GM12878 (cell line): ENCODE results near the gene PSG4.
"Not testable (repeated sequence)": the region's sequence is repeated elsewhere in the genome, so short reads cannot be mapped to it uniquely, and the experiment has no call there.

Experiments used
- GABPA ChIP-seq: IDR thresholded peaks from 2 replicates; pipeline ENCODE4 v1.6.1; 2014; ENCODE audit warnings: antibody characterized with exemption, low read depth, mild to moderate bottlenecking, inconsistent platforms
- JUNB ChIP-seq: IDR thresholded peaks from 2 replicates; pipeline ENCODE4 v1.6.1; 2016; ENCODE audit warnings: antibody characterized with exemption, mild to moderate bottlenecking
- POLR2AphosphoS5 ChIP-seq: IDR thresholded peaks from 2 replicates; pipeline ENCODE4 v1.6.1; 2011; ENCODE audit warnings: mild to moderate bottlenecking, low read length, inconsistent platforms
- SMAD1 ChIP-seq: fragments of 450-650 bp; IDR thresholded peaks from 2 replicates; pipeline ENCODE4 v1.6.1; 2018; ENCODE audit warnings: mild to moderate bottlenecking, low read depth; ENCODE audit not compliant: partially characterized antibody
- SREBF2 ChIP-seq: IDR thresholded peaks from 2 replicates; pipeline ENCODE4 v1.6.1; 2012; ENCODE audit warnings: mild to moderate bottlenecking, low read length
- TF ChIP-seq, protein P1 (sequence below): IDR thresholded peaks from 2 replicates; pipeline ENCODE4 v1.6.1; 2011; ENCODE audit warnings: borderline replicate concordance, low read depth, mild to moderate bottlenecking, moderate library complexity, low read length; ENCODE audit not compliant: insufficient read depth, poor library complexity, severe bottlenecking
- TF ChIP-seq, protein P2 (sequence below): IDR thresholded peaks from 2 replicates; pipeline ENCODE4 v1.6.1; 2012; ENCODE audit warnings: low read length, inconsistent platforms
- TF ChIP-seq, protein P3 (sequence below), 3 experiments: IDR thresholded peaks in 2 of 3; conservative IDR thresholded peaks in 1 of 3; 2 replicates each; pipeline ENCODE4 v1.5.1; 2011; ENCODE audit warnings: low read depth in 3 of 3, low read length in 3 of 3, mild to moderate bottlenecking in 3 of 3, control low read depth in 2 of 3, moderate library complexity in 2 of 3, inconsistent platforms in 1 of 3, mixed read lengths in 1 of 3; ENCODE audit not compliant: control insufficient read depth in 2 of 3, insufficient read depth in 1 of 3; ENCODE audit errors: extremely low read depth in 1 of 3
- TF ChIP-seq, protein P4 (sequence below): IDR thresholded peaks from 2 replicates; pipeline ENCODE4 v1.6.1; 2011; ENCODE audit warnings: borderline replicate concordance, low read depth, mild to moderate bottlenecking, moderate library complexity, mixed read lengths, low read length; ENCODE audit not compliant: insufficient read depth; ENCODE audit errors: extremely low read length

DNA sequence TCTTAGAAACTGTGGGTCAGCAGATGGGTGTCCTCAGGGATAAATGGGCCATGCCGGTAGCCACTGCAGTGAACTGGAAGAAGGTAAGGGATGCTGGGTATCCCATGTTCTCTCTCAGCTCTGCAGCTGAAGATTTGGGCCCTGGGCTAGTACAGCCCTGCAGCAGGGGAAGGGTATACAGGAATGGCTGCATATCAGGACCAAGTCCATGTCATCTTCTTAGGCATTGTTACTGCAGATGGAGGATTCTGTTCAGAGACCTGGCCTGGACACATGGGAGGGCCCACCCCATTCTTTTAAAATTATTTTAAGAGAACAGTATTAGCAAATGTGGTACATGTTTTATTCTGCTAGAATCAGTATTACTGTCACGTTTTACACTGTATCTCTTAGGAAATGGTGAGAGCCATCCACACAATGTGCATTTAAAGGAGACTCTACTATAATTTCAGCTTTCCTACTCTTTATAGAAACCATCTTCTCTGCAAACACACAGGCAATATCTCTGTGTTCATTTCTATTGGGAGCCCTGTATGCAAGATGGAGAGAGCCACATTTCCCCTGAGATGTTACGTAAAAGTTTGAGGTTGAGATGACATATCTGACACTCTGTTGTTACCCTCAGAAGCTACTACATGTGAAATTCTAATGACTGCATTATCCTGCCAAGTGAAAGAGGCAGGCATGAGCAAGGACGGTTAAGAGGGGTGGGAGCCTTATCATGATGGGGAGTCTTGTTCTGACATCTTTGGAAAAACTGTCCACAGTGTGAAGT is 12.9 kb downstream of the PSG4 start:
- TF ChIP-seq, protein P1, sequence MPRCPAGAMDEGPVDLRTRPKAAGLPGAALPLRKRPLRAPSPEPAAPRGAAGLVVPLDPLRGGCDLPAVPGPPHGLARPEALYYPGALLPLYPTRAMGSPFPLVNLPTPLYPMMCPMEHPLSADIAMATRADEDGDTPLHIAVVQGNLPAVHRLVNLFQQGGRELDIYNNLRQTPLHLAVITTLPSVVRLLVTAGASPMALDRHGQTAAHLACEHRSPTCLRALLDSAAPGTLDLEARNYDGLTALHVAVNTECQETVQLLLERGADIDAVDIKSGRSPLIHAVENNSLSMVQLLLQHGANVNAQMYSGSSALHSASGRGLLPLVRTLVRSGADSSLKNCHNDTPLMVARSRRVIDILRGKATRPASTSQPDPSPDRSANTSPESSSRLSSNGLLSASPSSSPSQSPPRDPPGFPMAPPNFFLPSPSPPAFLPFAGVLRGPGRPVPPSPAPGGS: not testable (repeated sequence)
- TF ChIP-seq, protein P2, sequence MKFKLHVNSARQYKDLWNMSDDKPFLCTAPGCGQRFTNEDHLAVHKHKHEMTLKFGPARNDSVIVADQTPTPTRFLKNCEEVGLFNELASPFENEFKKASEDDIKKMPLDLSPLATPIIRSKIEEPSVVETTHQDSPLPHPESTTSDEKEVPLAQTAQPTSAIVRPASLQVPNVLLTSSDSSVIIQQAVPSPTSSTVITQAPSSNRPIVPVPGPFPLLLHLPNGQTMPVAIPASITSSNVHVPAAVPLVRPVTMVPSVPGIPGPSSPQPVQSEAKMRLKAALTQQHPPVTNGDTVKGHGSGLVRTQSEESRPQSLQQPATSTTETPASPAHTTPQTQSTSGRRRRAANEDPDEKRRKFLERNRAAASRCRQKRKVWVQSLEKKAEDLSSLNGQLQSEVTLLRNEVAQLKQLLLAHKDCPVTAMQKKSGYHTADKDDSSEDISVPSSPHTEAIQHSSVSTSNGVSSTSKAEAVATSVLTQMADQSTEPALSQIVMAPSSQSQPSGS: not testable (repeated sequence)
- TF ChIP-seq POLR2AphosphoS5, SMAD1, GABPA, SREBF2, JUNB: not testable (repeated sequence)
- TF ChIP-seq, protein P3, sequence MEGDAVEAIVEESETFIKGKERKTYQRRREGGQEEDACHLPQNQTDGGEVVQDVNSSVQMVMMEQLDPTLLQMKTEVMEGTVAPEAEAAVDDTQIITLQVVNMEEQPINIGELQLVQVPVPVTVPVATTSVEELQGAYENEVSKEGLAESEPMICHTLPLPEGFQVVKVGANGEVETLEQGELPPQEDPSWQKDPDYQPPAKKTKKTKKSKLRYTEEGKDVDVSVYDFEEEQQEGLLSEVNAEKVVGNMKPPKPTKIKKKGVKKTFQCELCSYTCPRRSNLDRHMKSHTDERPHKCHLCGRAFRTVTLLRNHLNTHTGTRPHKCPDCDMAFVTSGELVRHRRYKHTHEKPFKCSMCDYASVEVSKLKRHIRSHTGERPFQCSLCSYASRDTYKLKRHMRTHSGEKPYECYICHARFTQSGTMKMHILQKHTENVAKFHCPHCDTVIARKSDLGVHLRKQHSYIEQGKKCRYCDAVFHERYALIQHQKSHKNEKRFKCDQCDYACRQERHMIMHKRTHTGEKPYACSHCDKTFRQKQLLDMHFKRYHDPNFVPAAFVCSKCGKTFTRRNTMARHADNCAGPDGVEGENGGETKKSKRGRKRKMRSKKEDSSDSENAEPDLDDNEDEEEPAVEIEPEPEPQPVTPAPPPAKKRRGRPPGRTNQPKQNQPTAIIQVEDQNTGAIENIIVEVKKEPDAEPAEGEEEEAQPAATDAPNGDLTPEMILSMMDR (IDR thresholded peaks at IDR 0.05 in 2 of 3, conservative IDR thresholded peaks at IDR 0.05 in 1 of 3; ENCODE audit: control insufficient read depth in 2 of 3, extremely low read depth in 1 of 3, insufficient read depth in 1 of 3, low read depth in 3 of 3, low read length in 3 of 3): not testable (repeated sequence)
- TF ChIP-seq, protein P4, sequence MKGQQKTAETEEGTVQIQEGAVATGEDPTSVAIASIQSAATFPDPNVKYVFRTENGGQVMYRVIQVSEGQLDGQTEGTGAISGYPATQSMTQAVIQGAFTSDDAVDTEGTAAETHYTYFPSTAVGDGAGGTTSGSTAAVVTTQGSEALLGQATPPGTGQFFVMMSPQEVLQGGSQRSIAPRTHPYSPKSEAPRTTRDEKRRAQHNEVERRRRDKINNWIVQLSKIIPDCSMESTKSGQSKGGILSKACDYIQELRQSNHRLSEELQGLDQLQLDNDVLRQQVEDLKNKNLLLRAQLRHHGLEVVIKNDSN: not testable (repeated sequence)
